Epithelial cell of esophagus (primary cell): ENCODE data around the gene SERTAD4.
"Not testable (repeated sequence)": the region's sequence is repeated elsewhere in the genome, so short reads cannot be mapped to it uniquely, and the experiment has no call there.

ENCODE experiments used
- DNase-seq: peaks from one replicate; pipeline ENCODE4 v3.0.0; 2010; ENCODE audit warnings: low read depth
- H3K4me3 ChIP-seq: 2 replicates; pipeline ENCODE4 v1.5.1; 2011; ENCODE audit warnings: mild to moderate bottlenecking, low read length, control low read depth
- TF ChIP-seq, protein P1 (sequence below): IDR thresholded peaks from 2 replicates; pipeline ENCODE4 v1.5.1; 2011; ENCODE audit warnings: low read depth, mild to moderate bottlenecking, low read length, control low read depth, inconsistent platforms; ENCODE audit not compliant: insufficient read depth; ENCODE audit errors: missing control alignments

Gene SERTAD4

DNA sequence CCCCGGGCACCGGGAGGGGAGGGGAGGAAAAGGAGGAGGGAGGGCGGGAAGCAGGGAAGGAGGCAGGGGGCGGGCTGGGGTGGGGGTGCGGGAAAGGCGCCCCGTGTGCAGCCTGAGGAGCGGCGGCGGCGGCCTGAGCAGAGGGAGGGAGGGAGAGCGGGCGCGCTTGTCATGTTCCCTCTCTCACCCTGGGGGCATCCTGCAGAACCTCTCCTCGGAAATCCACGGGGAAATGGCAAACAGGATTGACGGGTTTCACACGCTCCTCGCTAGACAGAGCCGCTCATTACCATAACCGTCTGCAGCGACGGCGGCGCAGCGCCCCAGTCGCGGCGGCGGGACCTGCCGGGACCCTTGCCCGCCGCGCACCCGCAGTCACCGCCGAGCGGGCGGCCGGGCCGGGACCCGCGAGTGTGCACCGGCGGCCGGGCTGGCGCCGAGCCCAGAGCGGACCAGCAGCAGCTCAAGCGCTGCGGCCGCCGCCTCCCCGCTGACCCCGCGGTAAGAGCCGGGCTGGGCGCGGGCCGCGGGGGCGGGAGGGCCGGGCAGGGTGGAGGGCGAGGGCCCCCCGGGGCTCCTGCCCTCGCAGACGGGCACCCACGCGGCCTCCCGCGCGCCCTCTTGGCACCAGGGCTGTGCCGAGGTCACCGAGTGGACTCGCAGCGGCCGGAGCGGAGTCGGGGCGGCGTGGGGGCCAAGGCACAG is at the start of gene SERTAD4:
Gene SERTAD4 (plus strand): TSS at position 286 of the 705 bp plus-strand sequence. CDS start 5,165 bp downstream, outside the sequence.
- TF ChIP-seq, protein P1, sequence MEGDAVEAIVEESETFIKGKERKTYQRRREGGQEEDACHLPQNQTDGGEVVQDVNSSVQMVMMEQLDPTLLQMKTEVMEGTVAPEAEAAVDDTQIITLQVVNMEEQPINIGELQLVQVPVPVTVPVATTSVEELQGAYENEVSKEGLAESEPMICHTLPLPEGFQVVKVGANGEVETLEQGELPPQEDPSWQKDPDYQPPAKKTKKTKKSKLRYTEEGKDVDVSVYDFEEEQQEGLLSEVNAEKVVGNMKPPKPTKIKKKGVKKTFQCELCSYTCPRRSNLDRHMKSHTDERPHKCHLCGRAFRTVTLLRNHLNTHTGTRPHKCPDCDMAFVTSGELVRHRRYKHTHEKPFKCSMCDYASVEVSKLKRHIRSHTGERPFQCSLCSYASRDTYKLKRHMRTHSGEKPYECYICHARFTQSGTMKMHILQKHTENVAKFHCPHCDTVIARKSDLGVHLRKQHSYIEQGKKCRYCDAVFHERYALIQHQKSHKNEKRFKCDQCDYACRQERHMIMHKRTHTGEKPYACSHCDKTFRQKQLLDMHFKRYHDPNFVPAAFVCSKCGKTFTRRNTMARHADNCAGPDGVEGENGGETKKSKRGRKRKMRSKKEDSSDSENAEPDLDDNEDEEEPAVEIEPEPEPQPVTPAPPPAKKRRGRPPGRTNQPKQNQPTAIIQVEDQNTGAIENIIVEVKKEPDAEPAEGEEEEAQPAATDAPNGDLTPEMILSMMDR, result no peak
- H3K4me3 ChIP-seq, result peak within 1 kb of the TSS; percentile 49

DNA sequence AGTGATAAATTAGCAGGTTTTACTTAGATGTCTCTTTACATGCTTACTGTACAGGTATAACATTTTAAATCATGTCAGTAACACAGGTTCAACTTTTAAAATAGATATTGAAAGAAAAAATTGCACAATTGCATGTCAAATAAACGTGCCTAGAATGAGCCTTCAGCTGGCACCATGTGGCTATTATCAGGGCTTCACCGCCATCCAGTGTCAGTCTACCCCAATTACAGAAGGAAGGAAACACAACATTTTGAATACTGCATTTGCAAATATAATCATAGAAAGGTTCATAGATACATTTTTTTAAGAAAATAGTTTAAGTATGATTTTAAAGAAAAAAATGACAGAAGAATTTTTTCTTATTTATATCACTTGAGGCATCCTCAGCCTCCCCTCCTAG is 47.5 kb upstream of the SERTAD4 start:
- DNase-seq, result no peak
- H3K4me3 ChIP-seq, result no peak overlapping the region
- TF ChIP-seq, protein P1, result no peak

More for the DNA sequence above, at the start of gene SERTAD4:
- DNase-seq, result peak; percentile 96

DNA sequence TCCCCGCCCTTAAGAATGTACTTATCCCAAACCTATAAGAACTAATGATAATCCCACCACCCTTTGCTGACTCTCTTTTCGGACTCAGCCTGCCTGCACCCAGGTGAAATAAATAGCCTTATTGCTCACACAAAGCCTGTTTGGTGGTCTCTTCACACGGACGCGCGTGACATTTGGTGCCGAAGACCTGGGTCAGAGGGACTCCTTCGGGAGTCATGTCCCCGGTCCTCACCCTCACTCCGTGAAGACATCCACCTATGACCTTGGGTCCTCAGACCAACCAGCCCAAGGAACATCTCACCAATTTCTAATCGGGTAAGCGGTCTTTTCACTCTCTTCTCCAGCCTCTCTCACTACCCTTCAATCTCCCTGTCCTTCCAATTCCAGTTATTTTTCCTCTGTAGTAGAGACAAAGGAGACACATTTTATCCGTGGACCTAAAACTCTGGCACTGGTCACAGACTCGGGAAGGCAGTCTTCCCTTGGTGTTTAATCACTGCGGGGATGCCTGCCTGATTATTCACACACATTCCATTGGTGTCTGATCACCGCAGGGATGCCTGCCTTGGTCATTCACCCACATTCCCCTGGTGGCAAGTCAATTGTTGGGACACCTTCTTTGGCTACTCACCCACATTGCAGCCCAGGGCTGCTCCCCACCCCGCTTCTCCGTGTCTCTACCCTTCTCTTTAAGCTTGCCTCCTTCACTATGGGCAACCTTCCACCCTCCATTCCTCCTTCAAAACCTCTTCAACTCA is 44.6 kb upstream of the SERTAD4 start:
- peak; percentile 73 for DNase-seq
- H3K4me3 ChIP-seq, result not testable (repeated sequence)

DNA sequence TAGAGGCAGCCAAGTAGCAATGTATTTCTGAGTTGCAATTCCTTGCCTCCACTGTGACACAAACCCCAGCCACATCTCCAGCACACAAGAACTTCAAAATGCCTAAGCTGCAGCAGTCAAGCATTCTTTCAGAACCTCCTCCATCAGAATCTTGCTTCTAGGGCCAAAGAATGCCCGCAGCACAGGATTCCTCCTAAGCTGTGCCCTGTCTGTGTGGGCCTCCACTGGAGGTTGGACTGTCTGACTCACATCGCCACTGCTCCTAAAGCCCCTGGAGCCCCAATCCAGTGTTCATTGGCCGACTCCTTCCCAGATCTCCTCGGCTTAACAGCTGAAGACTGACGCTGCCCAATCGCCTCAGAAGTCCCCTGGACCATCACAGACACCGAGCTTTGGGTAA is 43.2 kb upstream of the SERTAD4 start:
- DNase-seq, result no peak
- TF ChIP-seq, protein P1, result no peak

DNA sequence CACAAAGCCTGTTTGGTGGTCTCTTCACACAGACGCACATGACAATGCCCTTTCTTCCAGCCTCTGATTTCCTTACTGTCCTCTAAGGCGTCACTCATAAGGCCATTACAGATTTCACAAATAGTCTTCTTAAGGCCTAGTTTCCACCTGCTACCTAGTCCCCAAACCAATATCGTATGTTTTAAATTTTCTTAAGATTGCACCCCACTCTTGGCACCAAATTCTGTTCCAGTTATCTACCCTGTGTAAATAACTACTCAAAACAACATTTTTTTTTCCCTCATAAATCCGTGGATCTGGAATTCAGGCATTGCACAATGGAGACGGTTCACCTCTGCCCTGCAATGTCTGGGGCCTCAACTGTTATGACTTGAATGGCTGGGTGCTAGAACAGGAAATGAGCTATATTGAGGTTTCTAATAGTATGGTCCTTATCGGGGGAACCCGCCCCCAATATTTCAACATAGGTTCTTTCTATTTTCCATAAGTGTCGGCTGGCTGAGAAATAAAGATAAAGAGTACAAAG is 36.9 kb upstream of the SERTAD4 start:
- no peak for DNase-seq
- TF ChIP-seq, protein P1, result no peak
- H3K4me3 ChIP-seq, result no peak overlapping the region

More for the DNA sequence above, 43.2 kb upstream of the SERTAD4 start:
- no peak overlapping the region for H3K4me3 ChIP-seq

DNA sequence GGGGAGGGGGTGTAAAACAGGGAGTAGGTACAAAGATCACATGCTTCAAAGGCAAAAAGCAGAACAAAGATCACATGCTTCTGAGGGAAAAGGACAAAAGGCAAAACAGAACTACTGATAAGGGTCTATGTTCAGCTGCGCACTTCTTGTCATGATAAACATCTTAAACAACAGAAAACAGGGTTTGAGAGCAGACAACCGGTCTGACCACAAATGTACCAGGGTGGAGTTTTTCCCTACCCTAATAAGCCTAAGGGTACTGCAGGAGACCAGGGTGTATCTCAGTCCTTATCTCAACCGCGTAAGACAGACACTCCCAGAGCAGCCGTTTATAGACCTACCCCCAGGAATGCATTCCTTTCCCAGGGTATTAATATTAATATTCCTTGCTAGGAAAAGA is 36.3 kb upstream of the SERTAD4 start:
- not testable (repeated sequence) for H3K4me3 ChIP-seq, DNase-seq

DNA sequence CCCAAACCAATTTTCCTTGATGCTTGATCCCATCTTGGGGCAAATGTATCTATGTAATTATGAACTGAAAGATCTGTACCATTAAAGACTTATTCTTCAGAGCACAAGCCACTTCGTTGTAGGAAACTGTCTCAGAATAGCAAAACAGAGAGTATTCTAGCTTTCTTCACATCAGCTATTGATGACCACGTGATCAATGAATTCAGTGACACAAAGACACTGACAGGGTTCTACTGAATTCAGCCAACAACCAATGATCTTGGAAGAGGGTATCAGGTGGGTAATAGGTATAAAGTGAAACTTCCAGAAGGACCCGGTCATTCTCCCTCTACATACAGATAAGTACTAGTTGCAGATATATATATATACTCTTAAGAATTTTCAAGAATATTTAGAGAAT is 33.8 kb upstream of the SERTAD4 start:
- no peak overlapping the region for H3K4me3 ChIP-seq
- TF ChIP-seq, protein P1, result no peak
- no peak for DNase-seq
